Anterior cingulate cortex (tissue), 58 donors: ENCODE results near the gene DBX1.

Source experiments
- DNase-seq, 58 donors: peaks; one replicate each; lab custom pipeline; 2025; lab: John Stamatoyannopoulos, UW

DBX1 gene

DNA sequence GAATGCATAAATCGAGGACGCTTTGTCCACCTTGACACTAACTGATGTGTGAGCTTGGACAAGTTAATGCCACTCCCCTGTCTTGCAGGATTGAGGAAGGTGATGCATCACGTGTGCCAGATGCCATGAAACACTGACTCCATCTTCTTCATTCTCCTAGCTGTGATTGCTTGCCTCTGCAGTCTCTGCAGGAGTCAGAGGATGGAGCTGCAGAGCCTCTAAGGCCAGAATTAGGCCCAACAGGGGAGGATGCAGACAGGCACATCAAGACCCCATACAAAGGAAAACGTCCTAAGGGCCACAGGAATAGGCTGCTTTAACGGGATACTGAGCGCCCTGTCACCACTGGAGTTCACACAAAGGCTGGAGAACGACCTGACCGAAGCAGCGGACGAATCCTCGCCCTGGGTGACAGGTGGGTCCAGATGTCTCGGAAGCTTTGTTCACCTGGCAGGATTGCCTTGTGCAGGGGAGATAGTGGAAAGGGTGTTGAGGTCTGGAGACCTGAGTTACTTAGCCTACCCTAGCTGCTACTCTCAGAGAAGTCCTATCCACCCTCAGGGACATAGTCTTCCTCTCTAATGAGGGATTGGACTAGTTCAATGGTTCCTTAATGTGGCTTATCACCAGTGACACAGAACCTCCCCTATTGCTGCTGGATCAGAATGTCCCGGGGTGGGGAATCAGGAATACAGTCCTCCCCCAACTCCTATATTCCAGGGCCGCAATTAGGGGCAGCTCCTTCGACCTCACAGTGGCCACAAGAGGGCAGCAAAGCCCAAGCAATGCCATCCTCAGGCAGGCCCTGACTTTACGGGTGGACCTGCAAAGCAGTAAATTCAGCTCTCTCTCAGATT, 32.4 kb downstream of the DBX1 start:
- peak; percentile 9 to 90 (median 62) for DNase-seq

GRCh38 chr11:20126724-20127123, 33.6 kb downstream of the DBX1 start:
- no peak for DNase-seq

- DNase-seq, result peak in 1 of 58 donors; percentile 6
Observed at GRCh38 chr11:20125927-20126326, 34.3 kb downstream of the DBX1 start.

DNA sequence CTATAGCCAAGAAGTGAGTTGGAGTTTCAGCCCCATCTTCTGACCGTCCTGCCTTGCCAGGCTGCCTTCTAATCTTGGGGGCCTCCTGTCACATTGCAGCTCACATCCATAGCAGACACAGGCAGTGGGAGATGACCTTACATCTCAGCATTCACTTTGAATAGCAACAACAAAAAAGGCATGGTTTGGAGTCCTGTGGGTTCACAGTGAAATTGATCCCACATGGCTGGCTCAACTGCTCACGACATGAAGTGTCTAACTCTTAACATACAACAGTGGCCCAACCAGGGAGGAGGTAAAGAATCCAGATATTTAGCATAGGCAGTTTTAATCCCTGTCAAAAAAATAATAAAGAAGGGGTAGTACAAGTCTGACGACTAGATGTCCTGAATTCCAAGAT, 38.1 kb downstream of the DBX1 start:
- DNase-seq, result no peak

DNA sequence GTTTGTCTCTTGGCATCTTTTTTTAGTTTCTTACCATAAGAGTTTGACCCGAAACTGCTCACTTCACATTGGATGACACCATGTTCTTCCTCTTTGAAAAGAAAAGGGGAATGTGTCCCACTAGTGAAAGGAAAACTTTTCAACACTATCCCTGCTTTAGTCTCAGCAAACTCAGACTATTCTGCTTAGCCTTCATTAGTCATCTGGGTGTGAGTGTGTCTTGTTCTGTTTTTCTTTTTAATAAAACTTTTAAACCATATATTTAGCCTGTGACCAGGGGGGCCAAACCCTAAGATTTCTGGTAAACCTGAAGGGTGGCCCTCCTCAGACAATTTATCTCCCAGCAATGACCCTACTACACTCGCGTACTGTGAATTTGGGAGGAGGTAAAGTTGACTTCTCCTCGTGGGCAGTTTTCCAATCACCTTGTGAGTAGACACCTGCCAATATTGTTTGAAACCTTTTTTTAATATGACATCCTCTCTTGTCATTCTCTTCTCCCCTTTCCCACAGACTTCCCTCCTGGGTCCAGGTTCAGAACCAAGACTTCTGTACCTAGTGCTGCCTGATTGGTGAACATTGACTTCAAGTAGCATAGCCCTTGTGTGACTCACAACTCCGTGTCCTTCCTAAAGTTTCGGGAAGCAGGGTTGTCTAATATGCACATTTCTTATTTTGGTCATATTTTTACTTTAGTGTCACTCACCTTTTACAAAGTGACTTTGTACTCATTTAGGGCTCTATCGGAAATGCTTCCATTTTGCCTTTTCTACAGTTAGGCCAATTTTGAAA, 39.9 kb downstream of the DBX1 start:
- no peak for DNase-seq

- no peak for DNase-seq
Observed at GRCh38 chr11:20119315-20119714, 41.0 kb downstream of the DBX1 start.

DNA sequence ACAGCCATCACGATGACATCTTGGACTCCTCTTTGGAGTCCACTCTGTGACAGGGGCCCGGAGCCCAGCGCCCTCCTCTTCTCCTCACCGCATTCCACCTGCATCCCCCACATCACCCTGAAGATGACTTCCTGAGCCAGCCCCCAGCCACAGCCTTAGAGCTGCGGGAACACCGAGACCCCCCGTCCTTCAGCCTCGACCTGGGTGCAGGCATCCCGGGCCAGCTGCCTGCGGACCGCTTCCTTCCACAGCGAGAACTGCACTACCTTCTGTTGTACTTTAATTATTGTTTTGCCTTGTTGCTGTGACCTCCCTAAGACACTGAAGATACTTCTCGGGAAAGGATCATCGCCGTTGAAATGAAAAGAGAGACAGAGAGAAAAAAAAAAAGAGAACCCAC, 42.1 kb downstream of the DBX1 start:
- DNase-seq, result no peak

- DNase-seq, result no peak
Observed at GRCh38 chr11:20117291-20117690, 43.0 kb downstream of the DBX1 start.

- no peak for DNase-seq
Observed at GRCh38 chr11:20116825-20117224, 43.5 kb downstream of the DBX1 start.

- DNase-seq, result peak in 1 of 58 donors; percentile 2
Observed at GRCh38 chr11:20114588-20114987, 45.7 kb downstream of the DBX1 start.

GRCh38 chr11:20113149-20113438, 47.2 kb downstream of the DBX1 start:
- no peak for DNase-seq

- peak in 55 of 58 donors; percentile 17 to 88 (median 63) for DNase-seq
Observed at GRCh38 chr11:20112291-20113148, 47.8 kb downstream of the DBX1 start.

GRCh38 chr11:20111871-20112270, 48.4 kb downstream of the DBX1 start:
- no peak for DNase-seq

DNA sequence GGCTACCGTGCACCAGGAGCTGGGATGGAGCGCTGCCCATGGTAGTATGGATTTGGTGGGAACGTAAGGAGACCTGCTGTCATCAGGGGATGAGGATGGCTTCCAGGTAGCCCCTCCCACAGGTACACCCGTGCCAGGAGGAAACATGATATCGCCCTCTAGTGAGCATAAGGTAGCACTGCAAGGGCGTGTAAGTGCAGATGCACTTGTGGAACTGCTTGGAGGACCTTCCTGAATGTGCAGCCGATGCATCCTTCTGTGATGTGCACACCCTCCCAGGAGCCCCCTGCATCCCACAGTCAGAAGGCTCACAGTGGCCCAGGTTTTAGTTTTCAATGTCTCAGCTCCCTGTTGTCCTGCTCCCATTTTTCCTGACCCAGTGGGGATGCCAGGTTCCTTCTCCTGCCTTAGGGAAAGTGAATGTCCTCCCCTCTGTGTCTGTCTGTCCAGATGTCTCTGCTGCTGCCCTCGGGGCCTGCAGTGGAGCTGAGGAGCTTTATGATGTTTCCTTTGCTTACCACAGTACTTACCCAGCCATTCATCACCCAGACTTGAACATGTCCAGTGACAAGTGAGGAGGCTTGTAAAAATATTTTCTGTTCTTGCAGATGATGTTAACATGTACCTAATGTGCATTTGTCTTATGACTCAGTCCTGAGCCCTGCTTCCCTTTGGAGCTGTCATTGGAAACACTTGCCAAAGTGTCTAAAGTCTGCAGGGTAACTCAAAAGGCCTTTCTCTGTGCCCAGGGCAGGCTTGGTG, 49.2 kb downstream of the DBX1 start:
- DNase-seq, result peak in 14 of 58 donors; percentile 4 to 33 (median 15)

- DNase-seq, result no peak
Observed at GRCh38 chr11:20109731-20110445, 50.4 kb downstream of the DBX1 start.
